ENCODE results near the gene KAT2B. TPM values are rescaled to one million over a fixed set of nuclear protein-coding genes. Genes with fewer than 3 reads are reported as not detected.
A peak's percentile ranks its signal among the peaks of the same experiment; 100 is the strongest.

KAT2B gene
- total and polyA plus RNA-seq, 2 of the 13 experiments (the other 11 are each of a cell fraction or from before 2014, with no cell fraction given), result 0.97 to 1.7 TPM

- no peak for TF ChIP-seq ZFP62 (CRISPR knock-in tag; IDR thresholded peaks at IDR 0.05)
- TF ChIP-seq KDM5B (CRISPR knock-in tag; IDR thresholded peaks at IDR 0.05; ENCODE audit: borderline replicate concordance), result no peak
- TF ChIP-seq ZNF761 (CRISPR knock-in tag; conservative IDR thresholded peaks at IDR 0.05), result no peak
- TF ChIP-seq CCDC6 (CRISPR knock-in tag; IDR thresholded peaks at IDR 0.05), result no peak
- TF ChIP-seq ZNF788 (CRISPR knock-in tag; IDR thresholded peaks at IDR 0.05; ENCODE audit: borderline replicate concordance), result peak; percentile 60; the same call in 1 of the 2 replicates
- TF ChIP-seq FOXO1 (CRISPR knock-in tag; IDR thresholded peaks at IDR 0.05), result peak; percentile 24; the same call in 1 of the 2 replicates
- TF ChIP-seq ISX (CRISPR knock-in tag; conservative IDR thresholded peaks at IDR 0.05), result no peak
- TF ChIP-seq MIER2 (CRISPR knock-in tag; IDR thresholded peaks at IDR 0.05), result no peak
- no peak for TF ChIP-seq POLR2AphosphoS5 (IDR thresholded peaks at IDR 0.05; ENCODE audit: low read depth, low read length)
- no peak for TF ChIP-seq BORCS8-MEF2B (CRISPR knock-in tag; IDR thresholded peaks at IDR 0.05)
- TF ChIP-seq POLR2AphosphoS2 (IDR thresholded peaks at IDR 0.05; ENCODE audit: low read depth, low read length), result no peak
- no peak for TF ChIP-seq ZFYVE20 (CRISPR knock-in tag; IDR thresholded peaks at IDR 0.05; ENCODE audit: borderline replicate concordance, low read depth)
- TF ChIP-seq POLR2A (IDR thresholded peaks at IDR 0.05; ENCODE audit: insufficient read depth in 1 of 2, low read depth in 2 of 2, low read length in 2 of 2), result no peak
- TF ChIP-seq DMTF1 (CRISPR knock-in tag; IDR thresholded peaks at IDR 0.05), result no peak
- TF ChIP-seq ZNF329 (CRISPR knock-in tag; IDR thresholded peaks at IDR 0.05; ENCODE audit: low read depth), result 0 out of 2 replicates have a peak, but pooled peaks have one; percentile 31
- no peak for TF ChIP-seq ZSCAN31 (CRISPR knock-in tag; IDR thresholded peaks at IDR 0.05; ENCODE audit: low read depth)
- peak; percentile 58; the same call in 1 of the 2 replicates for TF ChIP-seq GATAD2A (CRISPR knock-in tag; IDR thresholded peaks at IDR 0.05)
- peak; percentile 73 for TF ChIP-seq KMT2B (CRISPR knock-in tag; IDR thresholded peaks at IDR 0.05)
- TF ChIP-seq MZF1 (CRISPR knock-in tag; IDR thresholded peaks at IDR 0.05; ENCODE audit: borderline replicate concordance), result no peak
- peak; percentile 57 for TF ChIP-seq RAD21 (CRISPR knock-in tag; IDR thresholded peaks at IDR 0.05)
- TF ChIP-seq TFAP4 (IDR thresholded peaks at IDR 0.05; ENCODE audit: borderline replicate concordance, low read depth), result no peak
- peak; percentile 26 for TF ChIP-seq YY1 (IDR thresholded peaks at IDR 0.05; ENCODE audit: insufficient read depth, insufficient replicate concordance, low read depth, low read length)
- no peak for TF ChIP-seq ZBTB39 (CRISPR knock-in tag; IDR thresholded peaks at IDR 0.05)
Measured at GRCh38 chr3:20039765-20040547, at the start of gene KAT2B (continued).
